Smooth muscle cell of bladder (primary cell): ENCODE measurements around the gene ATP2C1. TPM values are rescaled to one million over a fixed set of nuclear protein-coding genes. Genes with fewer than 3 reads are reported as not detected.

Experiments used
- total RNA-seq: library from RNA; depleted of rRNA; stranded (reverse); fragments of >200 nt; gene quantifications from 2 replicates; pipeline ENCODE4 v1.2.3, GENCODE V29; 2014

The ATP2C1 gene, protein sequence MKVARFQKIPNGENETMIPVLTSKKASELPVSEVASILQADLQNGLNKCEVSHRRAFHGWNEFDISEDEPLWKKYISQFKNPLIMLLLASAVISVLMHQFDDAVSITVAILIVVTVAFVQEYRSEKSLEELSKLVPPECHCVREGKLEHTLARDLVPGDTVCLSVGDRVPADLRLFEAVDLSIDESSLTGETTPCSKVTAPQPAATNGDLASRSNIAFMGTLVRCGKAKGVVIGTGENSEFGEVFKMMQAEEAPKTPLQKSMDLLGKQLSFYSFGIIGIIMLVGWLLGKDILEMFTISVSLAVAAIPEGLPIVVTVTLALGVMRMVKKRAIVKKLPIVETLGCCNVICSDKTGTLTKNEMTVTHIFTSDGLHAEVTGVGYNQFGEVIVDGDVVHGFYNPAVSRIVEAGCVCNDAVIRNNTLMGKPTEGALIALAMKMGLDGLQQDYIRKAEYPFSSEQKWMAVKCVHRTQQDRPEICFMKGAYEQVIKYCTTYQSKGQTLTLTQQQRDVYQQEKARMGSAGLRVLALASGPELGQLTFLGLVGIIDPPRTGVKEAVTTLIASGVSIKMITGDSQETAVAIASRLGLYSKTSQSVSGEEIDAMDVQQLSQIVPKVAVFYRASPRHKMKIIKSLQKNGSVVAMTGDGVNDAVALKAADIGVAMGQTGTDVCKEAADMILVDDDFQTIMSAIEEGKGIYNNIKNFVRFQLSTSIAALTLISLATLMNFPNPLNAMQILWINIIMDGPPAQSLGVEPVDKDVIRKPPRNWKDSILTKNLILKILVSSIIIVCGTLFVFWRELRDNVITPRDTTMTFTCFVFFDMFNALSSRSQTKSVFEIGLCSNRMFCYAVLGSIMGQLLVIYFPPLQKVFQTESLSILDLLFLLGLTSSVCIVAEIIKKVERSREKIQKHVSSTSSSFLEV
- total RNA-seq: 203 and 208 TPM in 2 replicates

DNA sequence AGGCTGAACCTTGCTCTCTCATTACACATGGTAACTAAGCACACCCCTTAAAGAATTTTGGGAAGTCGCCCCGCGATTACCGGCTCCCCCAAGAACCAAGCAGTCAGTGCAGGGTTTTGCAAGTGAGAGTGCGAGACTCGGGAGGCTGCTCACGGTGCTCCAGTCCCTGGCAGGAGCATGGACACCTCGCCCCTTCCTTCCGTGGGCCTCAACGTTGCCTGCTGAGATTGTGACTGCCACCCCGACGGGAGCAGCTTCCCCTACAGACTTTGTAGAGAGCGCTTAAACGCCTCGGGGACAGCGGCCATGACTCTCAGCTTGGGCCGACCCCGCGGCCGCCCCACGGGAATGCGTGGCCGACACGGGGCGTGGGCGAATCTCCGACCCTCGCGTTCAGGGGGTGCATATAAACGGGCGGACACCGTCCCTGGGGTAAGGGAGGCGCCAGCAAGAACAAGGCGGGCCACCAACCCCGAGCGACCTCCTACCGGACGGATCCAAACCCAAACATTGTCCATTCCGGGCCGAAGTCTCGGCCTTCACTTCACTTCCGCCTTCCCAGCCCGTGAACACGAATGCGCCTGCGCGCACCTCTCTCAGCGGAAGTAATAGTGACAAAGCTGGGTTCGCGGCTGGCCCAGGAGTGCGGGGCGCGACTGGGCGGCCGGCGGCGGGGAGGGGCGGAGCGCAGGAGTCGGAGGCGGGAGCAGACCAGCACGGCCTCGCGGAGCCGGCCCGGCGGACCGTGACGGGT lies at the start of gene ATP2C1:
TSS of gene ATP2C1 (plus strand) at position 709 of the 754 bp plus-strand sequence. CDS start 686 bp downstream, outside the sequence.

DNA sequence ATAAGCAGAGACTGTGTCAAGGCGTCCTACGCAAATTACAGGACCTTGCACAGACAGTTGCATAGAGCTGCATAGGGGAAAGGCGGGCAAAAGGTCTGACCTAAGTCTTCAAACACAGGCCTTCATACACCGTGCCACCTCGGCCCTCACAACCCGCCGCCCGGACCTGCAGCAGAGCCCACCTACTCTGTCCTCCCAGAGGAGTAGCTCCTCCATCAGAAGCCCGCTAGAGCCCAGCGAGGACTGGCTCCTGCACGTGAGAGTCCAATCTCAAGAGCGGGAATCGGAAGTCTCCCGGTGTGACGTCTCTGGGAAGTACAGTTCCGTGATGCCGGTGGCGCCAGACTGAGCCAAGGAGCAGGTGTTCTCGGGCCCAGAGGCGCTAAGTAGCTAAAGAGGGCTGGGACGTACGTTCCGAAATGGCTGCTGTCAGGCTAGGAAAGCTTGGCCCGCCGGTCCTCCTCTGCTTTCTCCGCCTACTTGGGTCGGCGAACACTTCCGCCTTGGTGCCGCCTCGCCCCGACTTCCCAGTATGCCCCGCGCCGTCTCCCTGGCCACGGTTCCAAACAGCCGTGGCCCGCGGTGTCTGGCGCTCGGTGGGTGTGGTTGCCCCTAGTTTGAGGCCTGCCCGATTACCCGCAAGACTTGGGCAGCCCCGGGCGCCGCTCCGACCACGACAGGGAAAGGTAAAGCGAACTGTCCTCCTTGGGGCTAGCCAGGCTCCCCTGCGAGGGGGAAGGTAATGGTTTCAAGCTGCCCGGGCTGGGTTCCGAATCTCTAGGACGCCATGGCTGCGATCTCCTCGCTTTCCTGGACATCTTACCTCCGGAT lies 132.7 kb downstream of the ATP2C1 start, which contains the start of the genes ASTE1 and NEK11:
TSS of gene ASTE1 (minus strand) at position 505 of the 831 bp plus-strand sequence. CDS start 1,519 bp downstream, outside the sequence.
TSS of gene NEK11 (plus strand) at position 557 of the 831 bp plus-strand sequence. CDS start 2,832 bp downstream, outside the sequence.

Other genes starting within 250 kb of the ATP2C1 start
- gene PIK3R4, start 147.3 kb upstream of the ATP2C1 start, total RNA-seq: 25.3 and 32.7 TPM in 2 replicates
- 4.6 and 6.5 TPM in 2 replicates for gene ASTE1, start 132.7 kb downstream of the ATP2C1 start, total RNA-seq
- gene NEK11, start 132.8 kb downstream of the ATP2C1 start, total RNA-seq: 4.7 and 6.1 TPM in 2 replicates